GM13977 (cell line): Measurements from ENCODE around the gene PTGR1.

ENCODE experiments used
- DNase-seq: peaks from one replicate; pipeline ENCODE4 v3.0.0; 2012; ENCODE audit warnings: low spot score
- in situ Hi-C: fragments of 300-500 bp; cut with MboI; formaldehyde crosslinking; loops from one replicate; pipeline ENCODE4 v1.12.0; 2022; ENCODE audit warnings: low sequenced_read_pairs, low pct_unique_long_range_greater_than_20kb, mixed read lengths, inconsistent platforms; ENCODE audit not compliant: unreplicated experiment
- TF ChIP-seq, protein P1 (sequence below): IDR thresholded peaks from 2 replicates; pipeline ENCODE4 v1.5.1; 2012; ENCODE audit warnings: mild to moderate bottlenecking, control low read depth; ENCODE audit not compliant: insufficient read depth; ENCODE audit errors: extremely low read depth, missing control alignments

PTGR1 gene

DNA sequence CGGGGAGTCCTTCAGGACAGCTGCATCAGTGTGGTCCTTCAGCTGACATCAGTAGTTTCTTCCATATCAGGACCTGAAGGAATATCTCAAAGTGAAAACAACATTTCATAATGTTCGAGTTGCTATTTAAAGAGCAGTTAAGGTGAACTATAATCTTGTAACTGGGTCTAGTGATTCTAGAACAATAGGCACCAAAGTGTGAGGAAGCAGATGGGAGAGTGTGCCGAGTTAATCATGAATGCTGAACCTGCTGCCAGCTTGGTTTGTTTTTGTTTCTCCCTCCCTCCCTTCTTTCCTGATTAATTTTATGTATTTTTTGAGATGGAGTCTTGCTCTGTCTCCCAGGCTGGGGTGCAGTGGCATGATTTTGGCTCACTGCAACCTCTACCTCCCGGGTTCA is 3.6 kb upstream of the PTGR1 start:
- in situ Hi-C loops = no loop called here
- DNase-seq = no peak
- TF ChIP-seq, protein P1, sequence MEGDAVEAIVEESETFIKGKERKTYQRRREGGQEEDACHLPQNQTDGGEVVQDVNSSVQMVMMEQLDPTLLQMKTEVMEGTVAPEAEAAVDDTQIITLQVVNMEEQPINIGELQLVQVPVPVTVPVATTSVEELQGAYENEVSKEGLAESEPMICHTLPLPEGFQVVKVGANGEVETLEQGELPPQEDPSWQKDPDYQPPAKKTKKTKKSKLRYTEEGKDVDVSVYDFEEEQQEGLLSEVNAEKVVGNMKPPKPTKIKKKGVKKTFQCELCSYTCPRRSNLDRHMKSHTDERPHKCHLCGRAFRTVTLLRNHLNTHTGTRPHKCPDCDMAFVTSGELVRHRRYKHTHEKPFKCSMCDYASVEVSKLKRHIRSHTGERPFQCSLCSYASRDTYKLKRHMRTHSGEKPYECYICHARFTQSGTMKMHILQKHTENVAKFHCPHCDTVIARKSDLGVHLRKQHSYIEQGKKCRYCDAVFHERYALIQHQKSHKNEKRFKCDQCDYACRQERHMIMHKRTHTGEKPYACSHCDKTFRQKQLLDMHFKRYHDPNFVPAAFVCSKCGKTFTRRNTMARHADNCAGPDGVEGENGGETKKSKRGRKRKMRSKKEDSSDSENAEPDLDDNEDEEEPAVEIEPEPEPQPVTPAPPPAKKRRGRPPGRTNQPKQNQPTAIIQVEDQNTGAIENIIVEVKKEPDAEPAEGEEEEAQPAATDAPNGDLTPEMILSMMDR = no peak

DNA sequence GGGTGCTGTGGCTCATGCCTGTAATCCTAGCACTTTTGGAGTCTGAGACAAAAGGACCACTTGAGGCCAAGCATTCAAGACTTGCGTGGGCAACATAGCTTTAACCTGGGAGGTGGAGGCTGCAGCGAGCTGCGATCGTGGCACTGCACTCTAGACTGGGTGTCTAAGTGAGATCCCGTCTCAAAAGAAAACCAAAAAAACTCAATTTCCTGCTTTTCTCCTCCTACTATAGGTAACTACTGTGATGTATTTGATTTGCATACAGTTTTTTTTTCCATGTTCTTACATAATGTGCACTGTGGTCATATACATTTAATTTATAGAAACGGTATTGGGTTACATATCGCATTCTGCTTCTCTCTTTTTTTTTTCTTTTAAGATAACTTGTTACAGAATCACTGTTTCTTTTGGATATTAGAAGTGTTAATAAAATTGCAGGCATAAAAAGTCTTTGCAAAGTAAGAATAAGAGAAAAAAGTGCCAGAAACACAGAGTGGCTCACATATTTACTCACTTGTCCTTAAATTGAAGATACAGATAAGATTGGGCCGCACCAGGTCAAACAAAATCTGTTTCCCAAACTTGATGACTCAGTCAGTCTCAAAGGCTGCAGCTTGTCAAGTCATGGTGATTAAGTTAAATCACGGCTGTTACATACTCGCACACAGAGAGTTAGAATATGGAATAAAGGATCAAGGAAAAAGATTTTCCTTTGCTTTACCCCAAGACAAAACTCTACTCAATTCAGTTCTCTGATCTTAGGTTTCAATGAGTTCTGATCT is 2.0 kb upstream of the PTGR1 start:
- TF ChIP-seq, protein P1 = no peak
- in situ Hi-C loops = no loop called here
- DNase-seq = no peak

DNA sequence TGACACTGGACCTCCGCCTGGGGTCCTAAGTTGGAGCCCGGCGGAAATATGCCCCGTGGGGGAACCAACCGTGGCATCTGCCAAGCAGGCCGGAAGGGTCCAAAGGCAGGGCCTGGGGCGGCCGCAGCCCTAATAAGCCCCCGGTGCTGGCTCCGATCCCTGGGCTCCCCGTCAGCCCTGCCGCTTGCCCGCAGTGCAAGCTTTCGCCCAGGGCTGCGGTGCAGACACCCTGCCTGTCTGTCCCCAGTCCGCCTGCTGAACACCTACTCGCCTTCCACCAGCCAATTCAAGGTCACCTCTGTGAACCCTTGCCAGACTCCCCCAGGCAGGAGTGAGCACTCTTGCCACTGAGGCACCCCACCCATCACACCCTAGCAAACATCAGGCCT is 502 bp upstream of the PTGR1 start:
- in situ Hi-C loops = no loop called here
- TF ChIP-seq, protein P1 = no peak
- DNase-seq = no peak

DNA sequence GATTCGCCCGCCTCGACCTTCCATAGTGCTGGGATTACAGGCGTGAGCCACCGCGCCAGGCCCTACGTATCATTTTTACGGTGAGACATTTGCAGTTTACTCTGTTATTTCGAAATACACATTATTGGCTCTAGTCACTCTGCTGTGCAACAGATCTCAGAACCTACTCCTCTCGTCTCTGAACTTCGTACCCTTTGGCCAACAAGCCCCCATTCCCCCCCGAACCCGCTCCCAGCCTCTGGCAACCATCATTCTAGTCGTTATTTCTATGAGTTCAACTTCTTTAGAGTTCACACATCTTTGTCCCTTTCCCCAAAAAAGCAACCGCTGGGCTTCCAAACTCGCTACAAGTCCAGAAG is 735 bp downstream of the PTGR1 start:
- in situ Hi-C loops = no loop called here
- TF ChIP-seq, protein P1 = no peak
- DNase-seq = peak; percentile 41

DNA sequence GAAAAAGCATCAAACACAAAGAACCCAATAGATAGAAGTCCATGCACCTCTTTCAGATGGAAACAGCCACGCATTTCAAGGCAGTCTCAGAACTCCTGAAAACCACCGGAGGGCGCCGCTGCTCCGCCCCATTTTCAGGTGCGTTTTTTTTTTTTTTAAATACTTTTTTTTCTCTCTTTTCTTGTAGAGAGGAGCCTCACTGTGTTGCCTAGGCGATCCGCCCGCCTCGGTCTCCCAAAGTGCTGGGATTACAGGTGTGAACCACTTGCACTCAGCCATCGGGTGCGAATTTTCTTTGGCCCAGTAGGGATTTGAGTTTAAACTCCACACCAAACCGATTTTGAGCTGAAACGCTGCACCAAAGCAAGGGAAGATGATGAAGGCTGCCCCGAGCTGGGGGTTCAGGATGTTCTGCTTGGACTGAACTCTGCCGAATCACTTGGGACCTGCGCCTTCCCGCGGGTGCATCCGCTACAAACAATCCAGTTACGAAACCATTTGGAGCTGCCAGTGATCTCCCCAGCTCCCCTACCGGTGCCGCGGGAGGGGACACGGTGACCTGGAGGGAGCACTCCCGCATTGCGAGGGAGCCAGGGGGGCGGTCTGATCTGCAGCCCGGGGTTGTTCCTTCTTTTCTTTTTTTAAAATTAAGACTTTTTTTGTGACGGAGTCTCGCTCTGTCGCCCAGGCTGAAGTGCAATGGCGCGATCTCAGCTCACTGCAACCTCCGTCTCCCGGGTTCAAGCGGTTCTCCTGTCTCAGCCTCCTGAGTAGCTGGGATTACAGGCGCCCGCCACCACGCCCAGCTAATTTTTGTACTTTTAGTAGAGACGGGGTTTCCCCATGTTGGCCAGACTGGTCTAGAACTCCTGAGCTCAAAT is 1.4 kb downstream of the PTGR1 start:
- in situ Hi-C loops = no loop called here
- DNase-seq = peak; percentile 72
- TF ChIP-seq, protein P1 = peak; percentile 65

DNA sequence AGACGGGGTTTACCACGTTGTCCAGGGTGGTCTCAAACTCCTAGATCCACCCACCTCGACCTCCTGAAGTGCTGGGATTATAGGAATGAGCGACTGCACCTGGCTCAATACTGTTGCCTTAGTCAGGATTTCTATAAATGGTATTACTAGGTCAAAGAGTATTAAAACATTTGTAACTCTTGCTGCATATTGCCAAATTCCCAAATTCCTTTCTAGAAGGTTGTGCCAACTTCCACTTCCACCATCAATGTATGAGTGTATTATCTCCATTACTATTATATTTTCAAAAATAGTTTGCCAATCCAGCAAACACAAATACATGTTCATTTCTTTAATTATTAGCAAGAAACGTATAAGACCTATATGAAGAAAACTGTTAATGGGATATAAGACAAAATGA is 10.6 kb downstream of the PTGR1 start:
- no peak for DNase-seq
- in situ Hi-C loops = no loop called here
- TF ChIP-seq, protein P1 = no peak
